ENCODE measurements around the gene CPVL. TPM values are rescaled to one million over a fixed set of nuclear protein-coding genes. Genes with fewer than 3 reads are reported as not detected.

CPVL gene
- total RNA-seq, 2 experiments from 2014 or later = not detected

- TF ChIP-seq CTCF (IDR thresholded peaks at IDR 0.05) = no peak
- Mint-ChIP-seq H3K27me3 (peaks cover 40% of the 10 kb centered on the region), H3K4me3 (peak within 1 kb of the TSS; percentile 12), H3K4me1 (ENCODE audit: low read depth) (peaks cover 9% of the 10 kb centered on the region), H3K36me3 (ENCODE audit: low read depth) (no peaks in the 10 kb centered on the region), H3K27ac (no peak within 1 kb of the TSS), H3K9me3 (no peaks in the 10 kb centered on the region)
- POLR2A ChIA-PET = no interaction called here
- intact Hi-C loops (cut with micrococcal nuclease) = loop anchor here (10.0 kb wide), 1 partner anchor 146 kb away; no protein-coding TSS in a partner anchor
- CTCF ChIA-PET = interaction anchor here (0.7 to 7.4 kb wide), 8 partner anchors 10 to 509 kb away, joined by 3 to 58 read pairs (median 14); no protein-coding TSS in a partner anchor
- ATAC-seq (no peak), DNase-seq (peak; percentile 25)
Measured at GRCh38 chr7:28958235-28958979, 187.9 kb downstream of the CPVL start, which contains the start of gene TRIL. TRIL (minus strand) TSS chr7:28958330; CDS start chr7:28958046, 284 bp downstream.

- Mint-ChIP-seq H3K4me1 (ENCODE audit: low read depth) (peaks cover 9% of the 10 kb centered on the region), H3K9me3 (no peaks in the 10 kb centered on the region), H3K4me3 (peak overlapping the region; percentile 12), H3K27me3 (peaks cover 45% of the 10 kb centered on the region), H3K36me3 (ENCODE audit: low read depth) (no peaks in the 10 kb centered on the region), H3K27ac (no peak overlapping the region)
- TF ChIP-seq CTCF (IDR thresholded peaks at IDR 0.05) = no peak
- DNase-seq (no peak), ATAC-seq (no peak)
- ChIA-PET POLR2A (no interaction called here), CTCF (interaction anchor here (0.9 to 7.4 kb wide), 15 partner anchors 10 to 451 kb away, joined by 3 to 58 read pairs (median 10); no protein-coding TSS in a partner anchor)
- intact Hi-C loops (cut with micrococcal nuclease) = loop anchor here (10.0 kb wide), 1 partner anchor 147 kb away; no protein-coding TSS in a partner anchor
Measured at GRCh38 chr7:28957751-28958234, 188.5 kb downstream of the CPVL start.

- Mint-ChIP-seq H3K9me3 (no peaks in the 10 kb centered on the region), H3K27ac (no peak overlapping the region), H3K27me3 (peaks cover 50% of the 10 kb centered on the region), H3K36me3 (ENCODE audit: low read depth) (no peaks in the 10 kb centered on the region), H3K4me3 (peak overlapping the region; percentile 12), H3K4me1 (ENCODE audit: low read depth) (peaks cover 9% of the 10 kb centered on the region)
- POLR2A ChIA-PET = interaction anchor here (0.6 kb wide), 1 partner anchor 270 kb away, joined by 3 read pairs; no protein-coding TSS in a partner anchor
- TF ChIP-seq CTCF (IDR thresholded peaks at IDR 0.05) = no peak
- intact Hi-C loops (cut with micrococcal nuclease) = loop anchor here (10.0 kb wide), 1 partner anchor 148 kb away; no protein-coding TSS in a partner anchor
- peak; percentile 38 for ATAC-seq
- peak; percentile 17 for DNase-seq
- CTCF ChIA-PET = interaction anchor here (0.8 to 7.4 kb wide), 27 partner anchors 9 to 543 kb away, joined by 3 to 58 read pairs (median 4); no protein-coding TSS in a partner anchor
Measured at GRCh38 chr7:28957064-28957750, 189.1 kb downstream of the CPVL start.

- peaks cover 9% of the 10 kb centered on the region for H3K4me1 Mint-ChIP-seq (ENCODE audit: low read depth)
- no peak overlapping the region for H3K27ac Mint-ChIP-seq
- H3K9me3 Mint-ChIP-seq = no peaks in the 10 kb centered on the region
- intact Hi-C loops (cut with micrococcal nuclease) = loop anchor here (10.0 kb wide), 1 partner anchor 148 kb away; no protein-coding TSS in a partner anchor
- no peaks in the 10 kb centered on the region for H3K36me3 Mint-ChIP-seq (ENCODE audit: low read depth)
- H3K27me3 Mint-ChIP-seq = peaks cover 53% of the 10 kb centered on the region
- DNase-seq = peak; percentile 38
- CTCF ChIA-PET = interaction anchor here (0.7 to 7.4 kb wide), 27 partner anchors 9 to 544 kb away, joined by 3 to 58 read pairs (median 4); no protein-coding TSS in a partner anchor
- POLR2A ChIA-PET = interaction anchor here (0.6 kb wide), 1 partner anchor 271 kb away, joined by 3 read pairs; no protein-coding TSS in a partner anchor
- peak; percentile 41 for ATAC-seq
- TF ChIP-seq CTCF (IDR thresholded peaks at IDR 0.05) = peak; percentile 39
- H3K4me3 Mint-ChIP-seq = no peak overlapping the region
Measured at GRCh38 chr7:28956608-28957063, 189.7 kb downstream of the CPVL start.

Data from activated CD8-positive, alpha-beta T cell treated with anti-CD3 and anti-CD28 coated beads for 36 hours (primary cell).